ENCODE results near the gene CREBBP.

DNA sequence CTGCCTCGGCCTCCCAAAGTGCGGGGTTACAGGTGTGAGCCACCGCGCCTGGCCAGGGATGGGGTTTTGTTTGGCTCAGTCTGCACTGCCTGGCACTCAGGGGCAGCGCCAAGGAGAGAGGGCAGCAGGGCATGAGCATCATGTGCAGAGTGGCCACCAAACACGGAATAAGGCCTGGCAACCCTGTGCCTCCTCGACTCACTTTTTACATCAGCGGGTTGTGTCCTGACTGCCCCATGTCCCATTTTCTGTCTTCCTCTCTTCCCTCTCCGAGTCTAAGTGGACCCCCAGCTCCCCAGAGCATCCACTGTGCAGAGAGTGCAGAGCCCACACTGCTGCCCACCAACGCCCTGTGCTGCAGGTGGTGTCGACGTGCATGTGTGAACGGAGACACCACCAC, 145.0 kb downstream of the CREBBP start:
- TF ChIP-seq, protein P1, sequence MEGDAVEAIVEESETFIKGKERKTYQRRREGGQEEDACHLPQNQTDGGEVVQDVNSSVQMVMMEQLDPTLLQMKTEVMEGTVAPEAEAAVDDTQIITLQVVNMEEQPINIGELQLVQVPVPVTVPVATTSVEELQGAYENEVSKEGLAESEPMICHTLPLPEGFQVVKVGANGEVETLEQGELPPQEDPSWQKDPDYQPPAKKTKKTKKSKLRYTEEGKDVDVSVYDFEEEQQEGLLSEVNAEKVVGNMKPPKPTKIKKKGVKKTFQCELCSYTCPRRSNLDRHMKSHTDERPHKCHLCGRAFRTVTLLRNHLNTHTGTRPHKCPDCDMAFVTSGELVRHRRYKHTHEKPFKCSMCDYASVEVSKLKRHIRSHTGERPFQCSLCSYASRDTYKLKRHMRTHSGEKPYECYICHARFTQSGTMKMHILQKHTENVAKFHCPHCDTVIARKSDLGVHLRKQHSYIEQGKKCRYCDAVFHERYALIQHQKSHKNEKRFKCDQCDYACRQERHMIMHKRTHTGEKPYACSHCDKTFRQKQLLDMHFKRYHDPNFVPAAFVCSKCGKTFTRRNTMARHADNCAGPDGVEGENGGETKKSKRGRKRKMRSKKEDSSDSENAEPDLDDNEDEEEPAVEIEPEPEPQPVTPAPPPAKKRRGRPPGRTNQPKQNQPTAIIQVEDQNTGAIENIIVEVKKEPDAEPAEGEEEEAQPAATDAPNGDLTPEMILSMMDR (IDR thresholded peaks at IDR 0.05): no peak
- no peak for TF ChIP-seq POLR2AphosphoS5 (IDR thresholded peaks at IDR 0.05)

Measured in prostate gland (tissue), 2 donors.